HG03139 (cell line): ENCODE data around the gene CBR4.
"Not testable (repeated sequence)": the region's sequence is repeated elsewhere in the genome, so short reads cannot be mapped to it uniquely, and the experiment has no call there.

Source experiments
- ATAC-seq: cut with Tn5 transposase; IDR thresholded peaks from one replicate; pipeline ENCODE4 v1.9.1; 2021; ENCODE audit not compliant: unreplicated experiment

The CBR4 gene

GRCh38 chr4:169035871-169036620 lies 26.0 kb upstream of the CBR4 start:
- not testable (repeated sequence) for ATAC-seq

- ATAC-seq: no peak
These were observed 23.6 kb upstream of the CBR4 start for GRCh38 chr4:169033660-169034059.

- ATAC-seq: no peak
These were observed 23.0 kb upstream of the CBR4 start for GRCh38 chr4:169032883-169033645.

- no peak for ATAC-seq
These were observed 22.1 kb upstream of the CBR4 start for GRCh38 chr4:169032194-169032593.

GRCh38 chr4:169031392-169031791 lies 21.3 kb upstream of the CBR4 start:
- ATAC-seq: no peak

GRCh38 chr4:169030562-169030982 lies 20.5 kb upstream of the CBR4 start:
- ATAC-seq: no peak

GRCh38 chr4:169029947-169030346 lies 19.9 kb upstream of the CBR4 start:
- ATAC-seq: no peak

- ATAC-seq: no peak
These were observed 17.6 kb upstream of the CBR4 start for GRCh38 chr4:169027663-169028062.

GRCh38 chr4:169025184-169025583 lies 15.1 kb upstream of the CBR4 start:
- ATAC-seq: no peak

GRCh38 chr4:169024762-169025161 lies 14.7 kb upstream of the CBR4 start:
- peak; percentile 92 for ATAC-seq

- ATAC-seq: no peak
These were observed 8.4 kb upstream of the CBR4 start for GRCh38 chr4:169018406-169018805.

- ATAC-seq: no peak
These were observed 7.9 kb upstream of the CBR4 start for GRCh38 chr4:169017971-169018370.

- no peak for ATAC-seq
These were observed 5.2 kb upstream of the CBR4 start for GRCh38 chr4:169015186-169015623.

GRCh38 chr4:169014586-169014985 lies 4.5 kb upstream of the CBR4 start:
- ATAC-seq: no peak

- ATAC-seq: no peak
These were observed 3.3 kb upstream of the CBR4 start for GRCh38 chr4:169013396-169013795.

GRCh38 chr4:169012049-169012448 lies 2.0 kb upstream of the CBR4 start:
- ATAC-seq: no peak

GRCh38 chr4:169009286-169010124 lies 550 bp downstream of the CBR4 start:
- ATAC-seq: peak; percentile 21

- ATAC-seq: no peak
These were observed 4.5 kb downstream of the CBR4 start for GRCh38 chr4:169005453-169006099.

- ATAC-seq: no peak
These were observed 9.7 kb downstream of the CBR4 start for GRCh38 chr4:169000315-169000714.

- ATAC-seq: no peak
These were observed 10.2 kb downstream of the CBR4 start for GRCh38 chr4:168999809-169000208.

- ATAC-seq: no peak
These were observed 11.5 kb downstream of the CBR4 start for GRCh38 chr4:168998596-168998995.
